ENCODE results near the gene BMERB1.
"Not testable (repeated sequence)": the region's sequence is repeated elsewhere in the genome, so short reads cannot be mapped to it uniquely, and the experiment has no call there.

- TF ChIP-seq REST (IDR thresholded peaks at IDR 0.05); CTCF (IDR thresholded peaks at IDR 0.05; ENCODE audit: low read depth, low read length, missing input control); TAF1 (conservative IDR thresholded peaks at IDR 0.05); RAD21 (IDR thresholded peaks at IDR 0.05); MAX (IDR thresholded peaks at IDR 0.05); FOXA1 (IDR thresholded peaks at IDR 0.05); ATF3 (IDR thresholded peaks at IDR 0.05); YY1 (IDR thresholded peaks at IDR 0.05): not testable (repeated sequence)
Measured at GRCh38 chr16:15409476-15409875, 24.9 kb upstream of the BMERB1 start.
